Heart left ventricle (tissue), 13 donors: ENCODE data around the gene BFSP2.

ENCODE experiments used
- POLR2A ChIP-seq, 2 donors: fragments of 450-650 bp; IDR thresholded peaks; one replicate each; pipeline ENCODE4 v1.6.1; 2017; ENCODE audit warnings: antibody characterized with exemption in 2 of 2, mild to moderate bottlenecking in 2 of 2, moderate library complexity in 2 of 2
- TF ChIP-seq, protein P1 (sequence below), 12 donors: fragments of 200-600 bp; sonication (generic) in 4 of 12; IDR thresholded peaks; one replicate each; pipeline versions ENCODE4 v1.5.0 to v1.8.0; 2018 to 2022; ENCODE audit warnings: antibody characterized with exemption in 12 of 12, mild to moderate bottlenecking in 5 of 12
- donor health status: ischemic (EF 13 %, LVEDD 7.1; RV severe dilation, severe dysfunction).
- donor health status: DM: no; HTN: yes; CAD: no.
- donor health status: DM: no; HTN: no; CAD: no.
- donor health status: ischemic (EF 25% LVEDD 6.9; RV normal size, moderate dysfunction).
- donor health status: ischemic (EF 25% LVEDD 5.7; RV mildly dilated, moderate dysfunction).
- donor health status: ischemic (EF 35%, LVEDD 5.7; RV mildly dilated, moderate dysfunction).
- donor health status: nonischemic (EF 11% LVEDD 7.7; RV severe dilation, severe dysfunction).
- donor health status: DM: yes; HTN: yes; CAD: no.
- donor health status: PGD.
- donor health status: ischemic (EF 29% LVEDD 5.4; RV normal size, mild dysfunction).
- donor health status: nonischemic (EF 23%, LVEDD 6.1; RV moderate dilation, normal function).

DNA sequence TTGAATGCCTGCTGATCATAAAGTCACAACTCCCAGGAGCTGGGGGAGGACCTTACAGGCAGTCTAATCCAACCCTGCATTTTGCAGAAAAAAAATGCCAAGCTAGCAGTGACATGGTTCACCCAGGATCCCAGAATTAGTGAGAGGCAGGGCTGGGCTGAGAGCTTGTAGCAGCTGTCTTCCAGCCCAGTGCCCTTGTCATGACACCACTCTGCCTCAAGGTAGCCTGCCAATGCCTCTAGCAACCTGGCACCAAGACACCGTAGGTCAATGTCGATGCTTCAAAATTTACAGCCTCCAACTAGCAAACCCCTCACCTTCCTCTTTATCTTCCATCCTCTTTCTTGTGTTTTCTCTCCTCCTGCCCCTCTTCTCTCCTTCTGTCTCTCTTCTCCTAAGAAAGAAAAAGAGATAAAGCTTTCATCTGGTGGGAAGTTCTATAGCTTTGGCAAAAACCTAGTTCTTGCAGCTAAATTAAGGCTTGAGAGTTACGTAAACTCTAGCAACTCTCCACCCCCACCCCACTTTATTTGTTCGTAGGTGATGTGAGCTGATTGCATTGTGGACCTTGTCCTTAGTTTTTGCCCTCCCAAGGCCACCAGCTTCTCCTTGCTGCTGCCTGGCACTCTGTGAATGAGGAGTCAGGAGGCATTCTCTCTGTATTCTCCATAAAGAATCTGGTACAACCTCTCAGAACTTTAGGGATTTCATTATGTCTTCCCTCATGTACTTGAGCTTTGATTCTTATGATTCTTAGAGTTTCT lies 18.3 kb upstream of the BFSP2 start:
- TF ChIP-seq, protein P1, sequence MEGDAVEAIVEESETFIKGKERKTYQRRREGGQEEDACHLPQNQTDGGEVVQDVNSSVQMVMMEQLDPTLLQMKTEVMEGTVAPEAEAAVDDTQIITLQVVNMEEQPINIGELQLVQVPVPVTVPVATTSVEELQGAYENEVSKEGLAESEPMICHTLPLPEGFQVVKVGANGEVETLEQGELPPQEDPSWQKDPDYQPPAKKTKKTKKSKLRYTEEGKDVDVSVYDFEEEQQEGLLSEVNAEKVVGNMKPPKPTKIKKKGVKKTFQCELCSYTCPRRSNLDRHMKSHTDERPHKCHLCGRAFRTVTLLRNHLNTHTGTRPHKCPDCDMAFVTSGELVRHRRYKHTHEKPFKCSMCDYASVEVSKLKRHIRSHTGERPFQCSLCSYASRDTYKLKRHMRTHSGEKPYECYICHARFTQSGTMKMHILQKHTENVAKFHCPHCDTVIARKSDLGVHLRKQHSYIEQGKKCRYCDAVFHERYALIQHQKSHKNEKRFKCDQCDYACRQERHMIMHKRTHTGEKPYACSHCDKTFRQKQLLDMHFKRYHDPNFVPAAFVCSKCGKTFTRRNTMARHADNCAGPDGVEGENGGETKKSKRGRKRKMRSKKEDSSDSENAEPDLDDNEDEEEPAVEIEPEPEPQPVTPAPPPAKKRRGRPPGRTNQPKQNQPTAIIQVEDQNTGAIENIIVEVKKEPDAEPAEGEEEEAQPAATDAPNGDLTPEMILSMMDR (IDR thresholded peaks at IDR 0.05) = no peak
- no peak for TF ChIP-seq POLR2A (IDR thresholded peaks at IDR 0.05)
